Neutrophil (primary cell): ENCODE results near the gene ABR.
"Not testable (repeated sequence)": the region's sequence is repeated elsewhere in the genome, so short reads cannot be mapped to it uniquely, and the experiment has no call there.

Source experiments
- H3K27ac ChIP-seq: fragments of 200-600 bp; sonication (generic); 2 replicates; pipeline ENCODE4 v1.5.1; 2016; ENCODE audit warnings: mild to moderate bottlenecking, moderate library complexity
- H3K27me3 ChIP-seq: fragments of 200-600 bp; sonication (generic); 2 replicates; pipeline ENCODE4 v1.6.0; 2016; ENCODE audit warnings: mild to moderate bottlenecking
- H3K36me3 ChIP-seq: fragments of 200-600 bp; sonication (generic); 2 replicates; pipeline ENCODE4 v1.5.1; 2017
- H3K4me1 ChIP-seq, 2 experiments: fragments of 200-600 bp in 1 of 2; sonication (generic) in 1 of 2; 1 replicate in 1 of 2; 2 replicates in 1 of 2; pipeline versions ENCODE4 v1.5.1 to v1.6.1; 2013 to 2016; ENCODE audit warnings: low read depth in 1 of 2, low read length in 1 of 2, mild to moderate bottlenecking in 1 of 2, moderate library complexity in 1 of 2; ENCODE audit not compliant: control insufficient read depth in 1 of 2, insufficient read depth in 1 of 2
- H3K4me3 ChIP-seq, 2 experiments: fragments of 200-600 bp in 1 of 2; sonication (generic) in 1 of 2; 1 replicate in 1 of 2; 2 replicates in 1 of 2; pipeline ENCODE4 v1.5.1; 2013 to 2016; ENCODE audit warnings: low read depth in 1 of 2, low read length in 1 of 2, mild to moderate bottlenecking in 1 of 2, moderate library complexity in 1 of 2
- H3K9me3 ChIP-seq: fragments of 200-600 bp; sonication (generic); 2 replicates; pipeline ENCODE4 v1.5.1; 2016
- CTCF ChIP-seq: fragments of 200-600 bp; sonication (generic); IDR thresholded peaks from 2 replicates; pipeline ENCODE4 v1.5.1; 2016; ENCODE audit warnings: antibody characterized with exemption

ABR gene

GRCh38 chr17:1142561-1142971 is 37.2 kb downstream of the ABR start:
- Histone ChIP-seq H3K4me1 (no peaks in the 10 kb centered on the region), H3K36me3 (no peaks in the 10 kb centered on the region), H3K27ac (no peak overlapping the region), H3K27me3 (no peaks in the 10 kb centered on the region), H3K4me3 (no peak overlapping the region), H3K9me3 (no peaks in the 10 kb centered on the region)
- TF ChIP-seq CTCF, result no peak

GRCh38 chr17:1137465-1137894 is 42.3 kb downstream of the ABR start:
- H3K4me3 ChIP-seq, result no peak overlapping the region
- H3K27ac ChIP-seq, result no peak overlapping the region
- no peak for TF ChIP-seq CTCF
- no peaks in the 10 kb centered on the region for H3K36me3 ChIP-seq
- H3K4me1 ChIP-seq, result no peaks in the 10 kb centered on the region
- H3K27me3 ChIP-seq, result no peaks in the 10 kb centered on the region
- H3K9me3 ChIP-seq, result no peaks in the 10 kb centered on the region

GRCh38 chr17:1136748-1137147 is 43.0 kb downstream of the ABR start:
- H3K9me3 ChIP-seq, result no peaks in the 10 kb centered on the region
- no peak overlapping the region for H3K4me3 ChIP-seq
- no peaks in the 10 kb centered on the region for H3K27me3 ChIP-seq
- no peak overlapping the region for H3K27ac ChIP-seq
- H3K4me1 ChIP-seq, result no peaks in the 10 kb centered on the region
- no peak for TF ChIP-seq CTCF
- no peaks in the 10 kb centered on the region for H3K36me3 ChIP-seq

- Histone ChIP-seq H3K27me3 (no peaks in the 10 kb centered on the region), H3K4me3 (no peak overlapping the region), H3K4me1 (no peaks in the 10 kb centered on the region), H3K9me3 (no peaks in the 10 kb centered on the region), H3K36me3 (no peaks in the 10 kb centered on the region), H3K27ac (no peak overlapping the region)
- no peak for TF ChIP-seq CTCF
Observed at GRCh38 chr17:1134634-1135324, 45.0 kb downstream of the ABR start.

- Histone ChIP-seq H3K9me3 (no peaks in the 10 kb centered on the region), H3K27ac (no peak overlapping the region), H3K27me3 (no peaks in the 10 kb centered on the region), H3K4me1 (no peaks in the 10 kb centered on the region), H3K36me3 (no peaks in the 10 kb centered on the region), H3K4me3 (no peak overlapping the region)
- no peak for TF ChIP-seq CTCF
Observed at GRCh38 chr17:1130191-1130590, 49.6 kb downstream of the ABR start.

GRCh38 chr17:1128463-1128862 is 51.3 kb downstream of the ABR start:
- not testable (repeated sequence) for H3K36me3 ChIP-seq, H3K4me3 ChIP-seq, H3K4me1 ChIP-seq, H3K9me3 ChIP-seq, H3K27me3 ChIP-seq, H3K27ac ChIP-seq
